Ascending aorta (tissue), 2 donors: ENCODE results near the gene SYNE3. TPM values are rescaled to one million over a fixed set of nuclear protein-coding genes. Genes with fewer than 3 reads are reported as not detected.

ENCODE experiments used
- DNase-seq, 2 donors: peaks; one replicate each; pipeline ENCODE4 v3.0.0-alpha.2; 2019; ENCODE audit warnings: low spot score in 2 of 2
- H3K27ac ChIP-seq, 2 donors: fragments of 200-600 bp; sonication (generic); one replicate each; pipeline ENCODE4 v1.5.1; 2016 to 2017; ENCODE audit warnings: mild to moderate bottlenecking in 1 of 2
- H3K27me3 ChIP-seq: fragments of 200-600 bp; sonication (generic); one replicate; pipeline ENCODE4 v1.5.1; 2017
- H3K36me3 ChIP-seq, 2 donors: fragments of 200-600 bp; sonication (generic); one replicate each; pipeline ENCODE4 v1.5.1; 2016
- H3K4me1 ChIP-seq, 2 donors: fragments of 200-600 bp; sonication (generic); one replicate each; pipeline ENCODE4 v1.5.1; 2016 to 2017; ENCODE audit warnings: mild to moderate bottlenecking in 1 of 2
- H3K4me3 ChIP-seq, 2 donors: fragments of 200-600 bp; sonication (generic); one replicate each; pipeline ENCODE4 v1.5.1; 2016 to 2017; ENCODE audit warnings: mild to moderate bottlenecking in 1 of 2
- H3K9me3 ChIP-seq, 2 donors: fragments of 200-600 bp; sonication (generic); one replicate each; pipeline ENCODE4 v1.5.1; 2016
- CTCF ChIP-seq, 3 experiments: fragments of 200-600 bp in 2 of 3; fragments of 450-650 bp in 1 of 3; sonication (generic) in 2 of 3; IDR thresholded peaks; one replicate each; pipeline ENCODE4 v1.5.1; 2016 to 2019; ENCODE audit warnings: antibody characterized with exemption in 3 of 3, mild to moderate bottlenecking in 1 of 3, moderate library complexity in 1 of 3
- intact Hi-C: fragments of 100-400 bp; cut with DNase I; formaldehyde crosslinking; loops from one replicate; pipeline ENCODE4 v1.15.1; 2023
- total RNA-seq: library from RNA; depleted of rRNA; stranded (reverse); fragments of >200 nt; gene quantifications from one replicate; pipeline ENCODE4 v1.1.0, GENCODE V29; 2016

Gene SYNE3
- total RNA-seq, 1 donor from 2014 or later: 84.1 TPM

GRCh38 chr14:95468448-95469133 lies 47.9 kb downstream of the SYNE3 start:
- H3K4me3 ChIP-seq: no peak overlapping the region
- peaks cover 0 to 5% of the 10 kb centered on the region in 2 donors for H3K4me1 ChIP-seq
- TF ChIP-seq CTCF (IDR thresholded peaks at IDR 0.05): no peak
- DNase-seq: no peak
- no peaks in the 10 kb centered on the region for H3K9me3 ChIP-seq
- H3K27ac ChIP-seq: no peak overlapping the region
- peaks cover 9 to 65% of the 10 kb centered on the region in 2 donors for H3K36me3 ChIP-seq
- H3K27me3 ChIP-seq: no peaks in the 10 kb centered on the region
- intact Hi-C loops: no loop called here

DNA sequence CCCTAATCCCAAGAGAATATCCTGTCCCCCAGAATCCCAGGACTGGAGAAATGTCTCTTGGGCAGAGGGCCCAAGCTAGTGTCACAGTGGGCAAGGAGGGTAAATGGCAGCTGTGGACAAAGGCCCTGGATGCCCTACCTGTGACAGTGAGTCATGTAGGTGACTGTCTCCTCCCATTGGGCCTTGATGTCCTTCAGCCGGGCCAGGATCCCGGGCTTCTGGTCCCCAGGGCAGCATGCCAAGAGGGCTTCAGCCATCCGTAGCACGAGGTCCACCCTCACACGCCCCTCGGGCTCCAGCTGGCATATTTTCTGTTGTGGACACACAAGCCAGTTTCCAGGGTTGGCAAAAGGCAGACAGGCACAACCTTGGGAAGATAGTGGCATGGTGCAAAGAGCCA lies 48.8 kb downstream of the SYNE3 start:
- Histone ChIP-seq H3K4me1 (peaks cover 0 to 13% of the 10 kb centered on the region in 2 donors), H3K27me3 (no peaks in the 10 kb centered on the region), H3K9me3 (no peaks in the 10 kb centered on the region), H3K27ac (no peak overlapping the region), H3K4me3 (no peak overlapping the region), H3K36me3 (peaks cover 9 to 61% of the 10 kb centered on the region in 2 donors)
- intact Hi-C loops: no loop called here
- no peak for DNase-seq
- TF ChIP-seq CTCF (IDR thresholded peaks at IDR 0.05): no peak

DNA sequence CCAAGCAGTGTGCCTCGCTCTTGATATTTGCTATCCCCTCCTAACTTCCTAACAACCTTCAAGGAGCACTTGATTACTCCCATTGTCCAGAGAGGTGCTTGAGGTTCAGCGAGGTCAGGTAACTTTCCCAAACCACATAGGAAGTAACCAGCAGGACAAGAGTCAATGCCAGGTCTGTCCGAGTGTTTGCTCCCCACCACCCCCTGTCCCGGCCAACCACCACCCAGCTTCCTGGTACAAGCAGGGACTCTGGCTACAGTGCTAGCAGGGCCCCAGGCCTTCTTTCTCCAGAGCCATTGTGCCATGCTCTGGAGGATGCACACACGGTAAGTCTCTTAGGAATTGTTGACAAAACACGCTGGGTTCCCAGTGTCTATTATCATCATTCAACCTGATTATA lies 49.2 kb downstream of the SYNE3 start:
- H3K4me3 ChIP-seq: no peak overlapping the region
- DNase-seq: no peak
- intact Hi-C loops: no loop called here
- TF ChIP-seq CTCF (IDR thresholded peaks at IDR 0.05): no peak
- peaks cover 0 to 13% of the 10 kb centered on the region in 2 donors for H3K4me1 ChIP-seq
- no peaks in the 10 kb centered on the region for H3K27me3 ChIP-seq
- no peaks in the 10 kb centered on the region for H3K9me3 ChIP-seq
- peaks cover 9 to 58% of the 10 kb centered on the region in 2 donors for H3K36me3 ChIP-seq
- H3K27ac ChIP-seq: no peak overlapping the region

Other genes with a start within 250 kb of the SYNE3 start
- gene CLMN, start 196.7 kb downstream of the SYNE3 start, total RNA-seq: 4.7 TPM
- gene GLRX5, start 18.4 kb upstream of the SYNE3 start, total RNA-seq: 24.6 TPM
- gene TCL1B, start 169.8 kb upstream of the SYNE3 start, total RNA-seq: not detected
- not detected for gene TCL1A, start 197.5 kb upstream of the SYNE3 start, total RNA-seq